Stimulated activated memory B cell treated with anti-CD40 and anti-IgM and Interleukin-4, amounts not matched to agents 10 μg/mL and 1 μg/mL and 100 μg/mL, for 72 hours (primary cell): ENCODE measurements around the gene WWOX.

Experiments used
- ATAC-seq: fragments of 150-1000 bp; cut with Tn5 transposase; 2 replicates; pipeline ENCODE4 v1.10.0; 2021
- H3K27ac Mint-ChIP-seq: one replicate; pipeline ENCODE4 v1.8.0; 2022; ENCODE audit warnings: mild to moderate bottlenecking, mixed read lengths
- H3K27me3 Mint-ChIP-seq: one replicate; pipeline ENCODE4 v1.8.0; 2022; ENCODE audit warnings: mixed read lengths
- H3K36me3 Mint-ChIP-seq: one replicate; pipeline ENCODE4 v1.8.0; 2022; ENCODE audit warnings: mixed read lengths
- H3K4me1 Mint-ChIP-seq: one replicate; pipeline ENCODE4 v1.8.0; 2022; ENCODE audit warnings: mixed read lengths
- H3K4me3 Mint-ChIP-seq: one replicate; pipeline ENCODE4 v1.8.0; 2022; ENCODE audit warnings: mild to moderate bottlenecking, moderate library complexity, mixed read lengths
- H3K9me3 Mint-ChIP-seq: one replicate; pipeline ENCODE4 v1.8.0; 2022; ENCODE audit warnings: mixed read lengths

Gene WWOX

DNA sequence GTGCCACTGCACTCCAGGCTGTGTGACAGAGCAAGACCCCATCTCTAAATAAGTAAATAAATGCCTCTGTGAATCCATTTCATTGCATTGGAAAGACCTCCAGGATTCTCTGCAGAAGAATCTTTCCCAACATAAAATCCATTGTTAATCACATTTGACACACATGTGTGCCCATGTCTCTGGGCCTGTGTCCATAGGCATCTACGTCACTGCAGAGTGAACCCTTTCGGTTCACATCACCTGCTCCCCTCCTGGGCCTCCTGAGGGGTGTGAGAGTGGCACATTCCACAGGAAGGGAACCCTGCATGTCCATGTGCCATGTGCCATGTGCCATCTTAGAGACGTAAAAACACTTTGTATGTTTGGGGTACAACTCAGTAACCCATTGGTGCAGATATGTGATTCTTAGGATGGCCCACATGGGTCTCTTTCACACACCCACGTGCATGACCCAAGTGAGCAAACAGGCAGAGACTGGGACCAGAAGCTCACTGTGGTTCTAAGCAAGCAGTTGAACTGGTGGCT is 1073.6 kb downstream of the WWOX start:
- Mint-ChIP-seq H3K9me3 (peaks cover 5% of the 10 kb centered on the region), H3K27me3 (peaks cover 9% of the 10 kb centered on the region), H3K4me3 (no peak overlapping the region), H3K4me1 (peaks cover 12% of the 10 kb centered on the region), H3K36me3 (peaks cover under 1% of the 10 kb centered on the region), H3K27ac (no peak overlapping the region)
- ATAC-seq = no peak

DNA sequence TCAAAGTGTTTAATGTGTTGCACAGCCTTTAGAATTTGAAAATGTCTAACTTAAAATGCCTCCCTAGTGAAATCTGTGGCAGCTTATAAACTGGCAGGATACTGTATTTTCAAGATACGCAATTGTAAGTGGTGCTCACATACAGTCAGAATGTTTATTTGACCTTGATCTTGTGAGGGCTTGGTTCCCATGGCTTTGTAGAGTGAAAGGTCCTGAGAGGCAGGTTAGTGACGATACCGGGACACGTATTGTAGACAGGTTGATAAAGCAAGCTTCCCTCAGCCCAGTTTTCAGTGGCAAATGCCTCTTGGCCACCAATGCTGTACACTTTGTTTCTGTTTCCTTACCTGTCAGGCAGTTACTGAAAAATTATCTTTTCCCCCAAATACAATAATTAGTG is 1074.5 kb downstream of the WWOX start:
- Mint-ChIP-seq H3K36me3 (no peaks in the 10 kb centered on the region), H3K9me3 (peaks cover 3% of the 10 kb centered on the region), H3K27me3 (peaks cover 9% of the 10 kb centered on the region), H3K4me3 (no peak overlapping the region), H3K27ac (no peak overlapping the region), H3K4me1 (peaks cover 12% of the 10 kb centered on the region)
- no peak for ATAC-seq

DNA sequence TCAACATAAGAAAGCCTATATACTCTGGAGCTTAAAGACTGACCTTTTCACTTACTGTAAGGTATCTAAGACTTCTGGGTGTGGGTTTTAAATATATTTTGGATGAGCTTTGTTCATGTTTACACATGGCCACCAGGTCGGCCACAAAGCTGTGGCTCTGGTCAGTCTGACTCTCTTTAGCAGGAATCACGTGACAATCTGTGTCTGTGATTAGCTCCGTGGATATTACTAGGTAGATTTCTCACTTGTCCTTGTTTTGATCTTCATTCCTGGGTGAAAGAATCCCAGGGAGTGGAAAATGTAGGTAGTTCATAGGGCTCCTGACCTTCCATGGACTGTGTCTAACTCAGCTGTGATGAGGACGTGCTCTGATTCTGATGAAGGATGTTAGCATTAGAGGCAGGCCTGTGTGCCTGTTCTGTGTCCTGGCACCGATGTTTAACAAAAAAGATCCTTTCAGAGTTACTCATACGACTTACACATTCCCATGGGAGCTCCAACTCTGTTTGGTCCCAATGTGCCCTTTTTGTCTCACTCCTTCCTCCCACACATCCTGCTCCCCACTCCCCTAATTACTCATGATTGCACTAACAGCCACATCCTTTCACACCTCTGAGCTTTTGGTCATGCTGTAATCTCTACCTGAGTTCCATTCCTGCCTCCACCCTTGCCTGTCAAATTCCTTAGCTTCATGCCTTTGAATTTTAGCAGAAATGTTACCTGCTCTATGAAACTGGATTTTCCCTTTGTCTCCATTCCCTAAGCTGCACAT is 1076.0 kb downstream of the WWOX start:
- no peak overlapping the region for H3K4me3 Mint-ChIP-seq
- H3K4me1 Mint-ChIP-seq = peaks cover 12% of the 10 kb centered on the region
- H3K27me3 Mint-ChIP-seq = peaks cover 13% of the 10 kb centered on the region
- no peaks in the 10 kb centered on the region for H3K36me3 Mint-ChIP-seq
- ATAC-seq = no peak
- no peak overlapping the region for H3K27ac Mint-ChIP-seq
- peaks cover 3% of the 10 kb centered on the region for H3K9me3 Mint-ChIP-seq

DNA sequence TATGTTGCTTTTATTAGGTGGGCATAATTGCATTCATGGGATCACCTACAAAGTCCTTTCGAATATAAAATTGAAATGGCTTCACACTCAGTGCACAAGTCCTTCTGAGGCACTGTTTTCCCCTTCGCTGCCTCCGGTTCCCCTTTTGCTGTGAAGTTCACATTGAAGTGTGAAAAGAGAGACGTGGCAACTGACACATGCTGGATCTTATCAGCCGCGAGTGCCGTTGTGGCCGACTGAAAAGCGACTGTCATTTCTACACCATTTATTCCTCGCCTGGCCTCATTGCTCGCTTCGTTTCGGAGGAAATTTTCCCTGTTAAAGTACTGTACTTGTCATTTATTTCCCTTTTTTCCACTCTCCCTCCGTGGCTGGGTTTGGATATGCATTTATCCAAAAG is 1077.6 kb downstream of the WWOX start:
- H3K27me3 Mint-ChIP-seq = peaks cover 22% of the 10 kb centered on the region
- H3K4me3 Mint-ChIP-seq = no peak overlapping the region
- H3K27ac Mint-ChIP-seq = no peak overlapping the region
- peak; percentile 64 for ATAC-seq
- H3K36me3 Mint-ChIP-seq = no peaks in the 10 kb centered on the region
- peaks cover 6% of the 10 kb centered on the region for H3K9me3 Mint-ChIP-seq
- peaks cover 12% of the 10 kb centered on the region for H3K4me1 Mint-ChIP-seq

GRCh38 chr16:79181419-79181818 is 1082.0 kb downstream of the WWOX start:
- Mint-ChIP-seq H3K27ac (no peak overlapping the region), H3K9me3 (peaks cover 3% of the 10 kb centered on the region), H3K27me3 (peaks cover 18% of the 10 kb centered on the region), H3K4me1 (peaks cover 12% of the 10 kb centered on the region), H3K4me3 (no peak overlapping the region), H3K36me3 (no peaks in the 10 kb centered on the region)
- ATAC-seq = no peak

- Mint-ChIP-seq H3K4me1 (peaks cover 1% of the 10 kb centered on the region), H3K27me3 (peaks cover 18% of the 10 kb centered on the region), H3K36me3 (no peaks in the 10 kb centered on the region), H3K9me3 (peaks cover 3% of the 10 kb centered on the region), H3K4me3 (no peak overlapping the region), H3K27ac (no peak overlapping the region)
- ATAC-seq = no peak
Observed at GRCh38 chr16:79182616-79183015, 1083.2 kb downstream of the WWOX start.

DNA sequence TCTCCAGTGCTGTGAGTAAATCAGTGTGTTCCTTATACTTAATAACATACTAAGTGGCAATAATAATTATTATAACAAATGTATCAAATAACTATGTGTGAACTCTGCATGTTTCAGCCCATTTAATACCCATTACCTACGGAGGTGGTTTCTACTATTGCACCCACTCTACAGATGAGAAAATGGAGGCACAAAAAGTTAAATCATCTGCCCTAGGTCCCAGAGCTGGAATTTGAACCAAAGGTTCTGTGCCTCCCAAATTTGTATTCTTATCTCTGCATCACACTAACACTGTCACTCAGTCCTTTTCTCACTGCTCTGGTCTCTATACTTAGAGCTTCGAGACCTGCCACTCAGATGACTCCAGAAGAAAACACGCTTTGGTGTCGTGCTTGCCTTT is 1084.1 kb downstream of the WWOX start:
- Mint-ChIP-seq H3K27me3 (peaks cover 18% of the 10 kb centered on the region), H3K4me3 (no peak overlapping the region), H3K27ac (no peak overlapping the region), H3K4me1 (no peaks in the 10 kb centered on the region), H3K36me3 (no peaks in the 10 kb centered on the region), H3K9me3 (peaks cover 9% of the 10 kb centered on the region)
- ATAC-seq = no peak

GRCh38 chr16:79184464-79185030 is 1085.1 kb downstream of the WWOX start:
- H3K4me1 Mint-ChIP-seq = no peaks in the 10 kb centered on the region
- H3K27me3 Mint-ChIP-seq = peaks cover 18% of the 10 kb centered on the region
- H3K4me3 Mint-ChIP-seq = no peak overlapping the region
- H3K27ac Mint-ChIP-seq = no peak overlapping the region
- peaks cover 9% of the 10 kb centered on the region for H3K9me3 Mint-ChIP-seq
- no peaks in the 10 kb centered on the region for H3K36me3 Mint-ChIP-seq
- no peak for ATAC-seq

- no peak for ATAC-seq
- no peaks in the 10 kb centered on the region for H3K4me1 Mint-ChIP-seq
- H3K9me3 Mint-ChIP-seq = peaks cover 6% of the 10 kb centered on the region
Observed at GRCh38 chr16:79185711-79186110, 1086.3 kb downstream of the WWOX start.

DNA sequence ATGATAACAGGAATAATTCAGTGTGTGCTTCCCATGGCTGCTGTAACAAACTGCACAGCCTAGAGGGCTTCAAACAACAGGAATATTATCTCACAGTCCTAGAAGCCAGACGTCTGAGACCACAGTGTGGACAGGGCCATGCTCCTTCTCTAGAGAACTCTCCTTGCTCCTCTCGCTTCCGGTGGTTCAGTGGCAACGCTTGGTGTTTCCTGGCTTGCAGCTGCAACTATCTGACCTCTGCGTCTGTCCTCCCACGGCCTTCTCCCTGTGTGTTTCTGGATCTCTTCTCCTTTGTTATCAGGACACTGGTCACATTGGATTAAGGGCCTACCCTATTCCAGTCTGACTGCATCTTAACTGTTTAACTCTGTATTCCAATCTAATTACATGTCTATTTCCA is 1086.7 kb downstream of the WWOX start:
- H3K27me3 Mint-ChIP-seq = peaks cover 7% of the 10 kb centered on the region
- no peaks in the 10 kb centered on the region for H3K4me1 Mint-ChIP-seq

More at GRCh38 chr16:79185711-79186110, 1086.3 kb downstream of the WWOX start:
- Mint-ChIP-seq H3K27me3 (peaks cover 12% of the 10 kb centered on the region), H3K27ac (no peak overlapping the region), H3K36me3 (no peaks in the 10 kb centered on the region), H3K4me3 (no peak overlapping the region)

GRCh38 chr16:79188115-79188738 is 1088.8 kb downstream of the WWOX start:
- H3K36me3 Mint-ChIP-seq = no peaks in the 10 kb centered on the region
- ATAC-seq = no peak
- no peaks in the 10 kb centered on the region for H3K4me1 Mint-ChIP-seq
- H3K9me3 Mint-ChIP-seq = peaks cover 6% of the 10 kb centered on the region
- peaks cover 5% of the 10 kb centered on the region for H3K27me3 Mint-ChIP-seq
- H3K27ac Mint-ChIP-seq = no peak overlapping the region
- H3K4me3 Mint-ChIP-seq = no peak overlapping the region

More for the DNA sequence above, 1086.7 kb downstream of the WWOX start:
- Mint-ChIP-seq H3K27ac (no peak overlapping the region), H3K36me3 (no peaks in the 10 kb centered on the region), H3K9me3 (peaks cover 6% of the 10 kb centered on the region), H3K4me3 (no peak overlapping the region)
- ATAC-seq = no peak

DNA sequence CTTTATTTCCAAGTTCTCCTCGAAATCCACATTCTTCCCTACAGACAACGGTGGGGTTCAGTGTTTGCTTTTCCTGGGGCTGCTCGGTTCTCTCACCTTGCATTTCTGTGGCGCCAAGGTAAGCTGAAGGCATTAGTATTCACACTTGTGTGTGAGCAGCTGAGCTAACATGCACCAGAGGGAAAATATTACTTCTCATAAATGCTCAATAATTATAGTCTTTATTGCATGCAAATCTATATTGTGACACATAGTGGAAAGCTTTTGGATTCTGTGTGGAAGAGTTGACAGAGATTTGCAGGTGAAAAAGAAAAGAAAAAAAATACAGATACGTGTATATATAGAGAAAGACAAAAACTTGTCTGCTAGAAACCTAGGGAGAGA is 1089.3 kb downstream of the WWOX start:
- peaks cover 6% of the 10 kb centered on the region for H3K9me3 Mint-ChIP-seq
- peaks cover 5% of the 10 kb centered on the region for H3K27me3 Mint-ChIP-seq
- H3K27ac Mint-ChIP-seq = no peak overlapping the region
- H3K4me1 Mint-ChIP-seq = no peaks in the 10 kb centered on the region
- no peaks in the 10 kb centered on the region for H3K36me3 Mint-ChIP-seq
- H3K4me3 Mint-ChIP-seq = no peak overlapping the region
- ATAC-seq = no peak

- no peak for ATAC-seq
- H3K4me3 Mint-ChIP-seq = no peak overlapping the region
- peaks cover 1% of the 10 kb centered on the region for H3K4me1 Mint-ChIP-seq
- H3K36me3 Mint-ChIP-seq = no peaks in the 10 kb centered on the region
- no peak overlapping the region for H3K27ac Mint-ChIP-seq
- H3K9me3 Mint-ChIP-seq = peaks cover 6% of the 10 kb centered on the region
- H3K27me3 Mint-ChIP-seq = peaks cover under 1% of the 10 kb centered on the region
Observed at GRCh38 chr16:79190542-79190941, 1091.1 kb downstream of the WWOX start.

- Mint-ChIP-seq H3K27me3 (no peaks in the 10 kb centered on the region), H3K4me1 (peaks cover 6% of the 10 kb centered on the region), H3K4me3 (no peak overlapping the region), H3K9me3 (peaks cover 6% of the 10 kb centered on the region), H3K27ac (no peak overlapping the region), H3K36me3 (no peaks in the 10 kb centered on the region)
- ATAC-seq = no peak
Observed at GRCh38 chr16:79191933-79192332, 1092.5 kb downstream of the WWOX start.

DNA sequence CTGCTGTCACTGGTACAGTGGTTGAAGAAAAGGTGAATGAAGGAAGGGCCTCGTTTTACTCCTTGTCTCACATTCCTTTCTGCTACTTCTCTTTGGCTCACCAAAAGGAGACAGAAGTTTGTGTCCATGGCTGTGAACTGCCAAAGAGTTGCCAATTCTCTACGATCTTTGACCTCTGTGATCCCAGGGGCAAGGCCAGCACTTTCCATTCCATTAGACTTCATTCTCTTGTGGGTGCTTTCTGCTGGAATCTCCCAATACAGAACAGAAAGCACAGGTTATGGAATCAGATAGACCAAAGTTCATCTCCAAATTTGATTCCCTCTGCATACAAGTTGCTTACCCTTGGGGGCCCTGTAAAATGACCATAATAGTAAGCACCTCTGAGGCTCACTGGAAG is 1093.5 kb downstream of the WWOX start:
- H3K36me3 Mint-ChIP-seq = no peaks in the 10 kb centered on the region
- peaks cover 6% of the 10 kb centered on the region for H3K4me1 Mint-ChIP-seq
- ATAC-seq = no peak
- no peak overlapping the region for H3K27ac Mint-ChIP-seq
- peaks cover 5% of the 10 kb centered on the region for H3K9me3 Mint-ChIP-seq
- H3K27me3 Mint-ChIP-seq = no peaks in the 10 kb centered on the region
- H3K4me3 Mint-ChIP-seq = no peak overlapping the region

DNA sequence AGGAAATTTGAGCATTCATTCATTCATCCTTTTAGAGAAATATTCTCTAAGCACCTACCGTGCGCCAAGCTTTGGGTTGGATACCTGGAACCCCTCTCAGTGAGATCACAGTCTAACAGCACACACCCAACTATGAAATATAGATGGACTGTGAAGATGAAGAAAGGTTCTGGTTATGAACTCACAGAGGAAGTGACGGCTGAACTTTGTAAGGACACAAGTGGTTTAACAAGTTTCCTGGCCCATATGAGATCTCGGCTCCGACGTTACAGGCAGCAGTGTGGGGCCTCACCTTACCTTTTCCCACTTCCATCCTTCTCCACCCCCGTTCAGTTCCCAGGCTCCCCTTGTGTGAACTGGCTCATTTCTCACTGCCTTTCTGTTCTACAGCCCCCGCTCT is 1094.8 kb downstream of the WWOX start:
- no peaks in the 10 kb centered on the region for H3K36me3 Mint-ChIP-seq
- no peak overlapping the region for H3K4me3 Mint-ChIP-seq
- no peak for ATAC-seq
- no peaks in the 10 kb centered on the region for H3K27me3 Mint-ChIP-seq
- no peaks in the 10 kb centered on the region for H3K9me3 Mint-ChIP-seq
- H3K4me1 Mint-ChIP-seq = peaks cover 6% of the 10 kb centered on the region
- H3K27ac Mint-ChIP-seq = no peak overlapping the region
